ENCODE results near the gene TAF7L. TPM values are rescaled to one million over a fixed set of nuclear protein-coding genes. Genes with fewer than 3 reads are reported as not detected.

TAF7L gene
- polyA plus RNA-seq, 6 donors from 2014 or later = not detected

Other genes starting within 250 kb of the TAF7L start
- 10 to 100 TPM; 41.4 to 75.7 (median 52.0) TPM for gene TRMT2B, start 239.2 kb downstream of the TAF7L start, polyA plus RNA-seq (ENCODE audit: low read depth in 6 of 6)
- gene TMEM35A, start 212.5 kb downstream of the TAF7L start, polyA plus RNA-seq (ENCODE audit: low read depth in 6 of 6) = not detected
- gene CENPI, start 193.1 kb downstream of the TAF7L start, polyA plus RNA-seq (ENCODE audit: low read depth in 6 of 6) = under 1 TPM in 4 of 6 donors, not detected in 2; 0.26 to 0.60 (median 0.41) TPM
- not detected for gene DRP2, start 71.5 kb downstream of the TAF7L start, polyA plus RNA-seq (ENCODE audit: low read depth in 6 of 6)
- gene TIMM8A, start 57.4 kb upstream of the TAF7L start, polyA plus RNA-seq (ENCODE audit: low read depth in 6 of 6) = 10 to 100 TPM in 4 of 6 donors, 1 to 10 TPM in 2; 7.7 to 17.9 (median 12.7) TPM
- gene BTK, start 94.9 kb upstream of the TAF7L start, polyA plus RNA-seq (ENCODE audit: low read depth in 6 of 6) = 100 to 1,000 TPM; 110 to 189 (median 162) TPM
- gene RPL36A, start 99.7 kb upstream of the TAF7L start, polyA plus RNA-seq (ENCODE audit: low read depth in 6 of 6) = 1,000 to 10,000 TPM; 1,439 to 2,390 (median 1,883) TPM
- gene GLA, start 116.6 kb upstream of the TAF7L start, polyA plus RNA-seq (ENCODE audit: low read depth in 6 of 6) = 10 to 100 TPM; 15.4 to 28.8 (median 24.9) TPM
- gene HNRNPH2, start 116.9 kb upstream of the TAF7L start, polyA plus RNA-seq (ENCODE audit: low read depth in 6 of 6) = 100 to 1,000 TPM in 5 of 6 donors, 10 to 100 TPM in 1; 78.2 to 162 (median 109) TPM
- gene ARMCX4, start 194.1 kb upstream of the TAF7L start, polyA plus RNA-seq (ENCODE audit: low read depth in 6 of 6) = 1 to 10 TPM in 3 of 6 donors, under 1 TPM in 3; 0.27 to 3.5 (median 1.7) TPM

Measured in naive B cell (primary cell).